WTC11 (cell line): ENCODE results near the gene CASP6. TPM values are rescaled to one million over a fixed set of nuclear protein-coding genes. Genes with fewer than 3 reads are reported as not detected.

ENCODE experiments used
- ATAC-seq: fragments of 200-7000 bp; cut with Tn5 transposase; 2 replicates; pipeline ENCODE4 v1.10.0; 2021; ENCODE audit warnings: mild to moderate bottlenecking, moderate library complexity
- CTCF ChIA-PET: fragments of 300-600 bp; sonication (Branson Sonifier 250); formaldehyde crosslinking; loops from one replicate; lab custom pipeline; 2021; ENCODE audit warnings: antibody characterized with exemption; lab: Charles Lee
- POLR2A ChIA-PET: fragments of 350-600 bp; sonication (Branson Sonifier 250); formaldehyde crosslinking; loops from one replicate; lab custom pipeline; 2021; ENCODE audit warnings: antibody characterized with exemption; lab: Charles Lee
- DNase-seq: peaks from one replicate; pipeline ENCODE4 v3.0.0; 2021; ENCODE audit warnings: low spot score
- H3K27ac Mint-ChIP-seq: 2 replicates; pipeline ENCODE4 v1.8.0; 2021; ENCODE audit warnings: mixed read lengths
- H3K27me3 Mint-ChIP-seq: 2 replicates; pipeline ENCODE4 v1.8.0; 2021; ENCODE audit warnings: low read depth, mild to moderate bottlenecking, moderate library complexity, mixed read lengths
- H3K36me3 Mint-ChIP-seq: 2 replicates; pipeline ENCODE4 v1.8.0; 2021; ENCODE audit warnings: mixed read lengths
- H3K4me1 Mint-ChIP-seq: 2 replicates; pipeline ENCODE4 v1.8.0; 2022; ENCODE audit warnings: mixed read lengths
- H3K4me3 Mint-ChIP-seq: 2 replicates; pipeline ENCODE4 v1.8.0; 2021; ENCODE audit warnings: mild to moderate bottlenecking, moderate library complexity, mixed read lengths
- H3K9me3 Mint-ChIP-seq: 2 replicates; pipeline ENCODE4 v1.8.0; 2021; ENCODE audit warnings: mixed read lengths
- ATF6 ChIP-seq: sonication (generic); formaldehyde crosslinking; IDR thresholded peaks from 2 replicates; pipeline ENCODE4 v1.8.1; 2023; ENCODE audit warnings: mild to moderate bottlenecking, missing genetic modification reagents
- CBFB ChIP-seq: sonication (generic); formaldehyde crosslinking; IDR thresholded peaks from 2 replicates; pipeline ENCODE4 v1.8.1; 2022; ENCODE audit warnings: mild to moderate bottlenecking, low read depth, missing genetic modification reagents
- CDX4 ChIP-seq: fragments of 250-450 bp; sonication (Bioruptor Pico); IDR thresholded peaks from 2 replicates; pipeline ENCODE4 v1.9.0; 2021; ENCODE audit warnings: moderate library complexity, mild to moderate bottlenecking, inconsistent platforms, borderline replicate concordance
- E2F5 ChIP-seq: sonication (generic); formaldehyde crosslinking; IDR thresholded peaks from 2 replicates; pipeline ENCODE4 v1.8.1; 2022; ENCODE audit warnings: mild to moderate bottlenecking, moderate library complexity, missing genetic modification reagents
- GABPB1 ChIP-seq: sonication (generic); formaldehyde crosslinking; IDR thresholded peaks from 2 replicates; pipeline ENCODE4 v1.8.1; 2023; ENCODE audit warnings: mild to moderate bottlenecking, missing genetic modification reagents
- GRHL2 ChIP-seq: fragments of 250-450 bp; sonication (Bioruptor Pico); IDR thresholded peaks from 2 replicates; pipeline ENCODE4 v1.8.0; 2022; ENCODE audit warnings: mild to moderate bottlenecking, moderate library complexity; ENCODE audit not compliant: insufficient replicate concordance, severe bottlenecking
- GTF2I ChIP-seq: fragments of 250-450 bp; sonication (Bioruptor Pico); conservative IDR thresholded peaks from 2 replicates; pipeline ENCODE4 v1.4.0; 2021; ENCODE audit warnings: mild to moderate bottlenecking
- HMGA2 ChIP-seq: fragments of 250-450 bp; sonication (Bioruptor Pico); IDR thresholded peaks from 2 replicates; pipeline ENCODE4 v1.4.0; 2021; ENCODE audit warnings: mild to moderate bottlenecking, moderate library complexity
- MXD4 ChIP-seq: fragments of 250-450 bp; sonication (Bioruptor Pico); IDR thresholded peaks from 2 replicates; pipeline ENCODE4 v1.8.0; 2021; ENCODE audit warnings: mild to moderate bottlenecking, moderate library complexity, borderline replicate concordance
- NR1H2 ChIP-seq: sonication (generic); formaldehyde crosslinking; IDR thresholded peaks from 2 replicates; pipeline ENCODE4 v1.9.0; 2021; ENCODE audit warnings: mild to moderate bottlenecking, moderate library complexity, missing genetic modification reagents
- SMAD3 ChIP-seq: sonication (generic); formaldehyde crosslinking; IDR thresholded peaks from 2 replicates; pipeline ENCODE4 v1.8.0; 2022; ENCODE audit warnings: missing genetic modification reagents, mild to moderate bottlenecking, borderline replicate concordance
- STAT6 ChIP-seq: sonication (generic); formaldehyde crosslinking; conservative IDR thresholded peaks from 2 replicates; pipeline ENCODE4 v1.8.1; 2023; ENCODE audit warnings: mild to moderate bottlenecking, low read depth, missing genetic modification reagents, moderate library complexity
- TCF7 ChIP-seq: sonication (generic); formaldehyde crosslinking; IDR thresholded peaks from 2 replicates; pipeline ENCODE4 v1.8.0; 2022; ENCODE audit warnings: mild to moderate bottlenecking, low read depth, missing genetic modification reagents, moderate library complexity
- TP53 ChIP-seq: sonication (generic); formaldehyde crosslinking; IDR thresholded peaks from 2 replicates; pipeline ENCODE4 v1.8.1; 2023; ENCODE audit warnings: mild to moderate bottlenecking, missing genetic modification reagents
- USF2 ChIP-seq: sonication (generic); formaldehyde crosslinking; IDR thresholded peaks from 2 replicates; pipeline ENCODE4 v1.8.1; 2023; ENCODE audit warnings: mild to moderate bottlenecking, missing genetic modification reagents, moderate library complexity
- ZBTB21 ChIP-seq: sonication (generic); formaldehyde crosslinking; IDR thresholded peaks from 2 replicates; pipeline ENCODE4 v1.8.1; 2023; ENCODE audit warnings: mild to moderate bottlenecking, missing genetic modification reagents, borderline replicate concordance
- ZNF121 ChIP-seq: sonication (generic); formaldehyde crosslinking; IDR thresholded peaks from 2 replicates; pipeline ENCODE4 v1.8.0; 2023; ENCODE audit warnings: missing genetic modification reagents
- ZNF138 ChIP-seq: sonication (generic); formaldehyde crosslinking; conservative IDR thresholded peaks from 2 replicates; pipeline ENCODE4 v1.8.1; 2022; ENCODE audit warnings: mild to moderate bottlenecking, moderate library complexity, missing genetic modification reagents
- ZNF281 ChIP-seq: sonication (generic); formaldehyde crosslinking; IDR thresholded peaks from 2 replicates; pipeline ENCODE4 v1.8.0; 2023; ENCODE audit warnings: mild to moderate bottlenecking, missing genetic modification reagents
- ZNF512 ChIP-seq: sonication (generic); formaldehyde crosslinking; IDR thresholded peaks from 2 replicates; pipeline ENCODE4 v1.8.1; 2022; ENCODE audit warnings: missing genetic modification reagents, borderline replicate concordance
- total RNA-seq: library from RNA; stranded (reverse); gene quantifications from 3 replicates; pipeline ENCODE4 v1.2.3, GENCODE V29; 2021

The CASP6 gene
- total RNA-seq, 1 experiment from 2014 or later, result 26.0 TPM

DNA sequence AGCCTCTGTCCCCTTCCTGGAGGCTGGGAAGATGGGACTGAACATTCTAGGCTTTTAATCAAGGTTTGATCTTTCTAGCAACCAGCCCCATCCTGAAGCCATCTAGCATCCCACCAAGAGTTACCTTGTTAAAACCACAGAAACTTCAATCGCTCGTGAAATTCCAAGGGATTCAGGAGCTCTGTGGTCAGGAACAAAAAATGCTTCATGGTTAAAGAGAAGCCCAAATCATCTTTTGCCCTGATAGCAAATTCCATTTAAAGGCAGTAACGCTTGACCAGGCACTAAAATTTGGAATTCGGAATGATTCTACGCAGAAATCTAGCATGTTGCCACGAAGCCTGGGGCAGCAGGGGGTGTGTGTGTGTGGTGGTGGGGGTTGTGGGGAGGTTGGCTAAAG, 47.8 kb downstream of the CASP6 start:
- 0 out of 2 replicates have a peak, but pooled peaks cover 3% of the 10 kb centered on the region for H3K9me3 Mint-ChIP-seq
- H3K4me3 Mint-ChIP-seq, result no peak overlapping the region
- CTCF ChIA-PET, result no interaction called here
- TF ChIP-seq CBFB (CRISPR knock-in tag) (no peak), ATF6 (CRISPR knock-in tag) (no peak), GABPB1 (CRISPR knock-in tag) (no peak), ZNF512 (CRISPR knock-in tag) (no peak), GRHL2 (no peak), ZNF281 (CRISPR knock-in tag) (no peak), HMGA2 (CRISPR knock-in tag) (no peak), ZNF138 (CRISPR knock-in tag) (no peak), TP53 (CRISPR knock-in tag) (no peak), CDX4 (CRISPR knock-in tag) (no peak)
- TF ChIP-seq, all 79 proteins: peak for 0
- Mint-ChIP-seq H3K36me3 (no peaks in the 10 kb centered on the region), H3K4me1 (peaks cover 5% of the 10 kb centered on the region), H3K27me3 (no peaks in the 10 kb centered on the region), H3K27ac (no peak overlapping the region)
- DNase-seq, result no peak
- ATAC-seq, result no peak
- POLR2A ChIA-PET, result interaction anchor here (0.7 kb wide), 1 partner anchor 57 kb away, joined by 6 read pairs; no protein-coding TSS in a partner anchor

DNA sequence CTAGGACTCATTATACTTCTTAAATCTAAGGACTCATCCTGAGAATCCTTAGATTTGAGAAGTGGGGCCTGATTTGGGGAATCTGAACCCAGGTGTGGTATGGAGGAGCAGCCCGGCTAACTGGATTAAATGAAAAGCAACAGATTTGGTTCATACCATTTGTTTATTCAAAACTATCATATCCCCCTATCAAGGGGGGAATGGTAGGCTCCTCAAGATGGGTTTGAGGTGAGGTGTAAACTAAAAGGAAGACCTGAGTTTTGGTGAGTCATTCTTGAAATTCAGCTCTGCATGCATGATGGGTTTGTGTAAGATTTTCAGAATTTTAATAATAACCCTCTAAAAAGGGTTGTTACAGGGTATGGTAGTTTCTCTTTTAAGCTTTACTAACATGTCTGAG, 53.4 kb downstream of the CASP6 start:
- no peaks in the 10 kb centered on the region for H3K4me1 Mint-ChIP-seq
- DNase-seq, result no peak
- H3K9me3 Mint-ChIP-seq, result peaks cover 19% of the 10 kb centered on the region
- H3K27me3 Mint-ChIP-seq, result no peaks in the 10 kb centered on the region
- TF ChIP-seq MXD4 (CRISPR knock-in tag), result no peak
- TF ChIP-seq, all 79 proteins: peak for 0
- CTCF ChIA-PET, result no interaction called here
- H3K27ac Mint-ChIP-seq, result no peak overlapping the region
- H3K4me3 Mint-ChIP-seq, result no peak overlapping the region
- no peak for ATAC-seq
- peaks cover 13% of the 10 kb centered on the region for H3K36me3 Mint-ChIP-seq
- POLR2A ChIA-PET, result no interaction called here

DNA sequence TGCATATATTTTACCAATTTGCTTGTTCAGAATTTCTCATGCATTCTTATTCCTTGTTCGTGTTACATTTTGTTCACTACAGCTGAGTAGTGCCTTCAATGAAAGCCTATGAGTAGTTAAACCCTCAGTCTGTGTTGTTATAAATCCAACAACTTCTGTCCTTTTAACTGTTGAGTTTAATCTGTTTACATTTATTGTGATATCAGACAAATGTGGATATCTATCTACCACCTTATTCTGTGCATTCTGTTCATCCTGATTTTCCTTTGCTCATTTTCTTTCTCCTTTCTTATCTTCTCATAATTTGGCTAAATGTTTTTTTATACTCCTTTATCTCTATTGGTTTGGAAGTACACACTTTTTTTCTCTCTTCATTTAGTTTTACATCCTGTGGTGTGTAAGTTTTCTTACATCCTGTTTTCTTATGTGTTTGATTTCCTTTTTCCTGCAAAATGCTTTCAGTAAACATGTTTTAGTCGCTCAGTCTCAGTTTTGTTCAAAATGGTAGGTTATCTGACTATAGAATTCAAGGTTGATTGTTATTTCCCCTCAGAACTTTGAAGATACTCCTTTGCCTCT, 54.2 kb downstream of the CASP6 start:
- ChIA-PET POLR2A (no interaction called here), CTCF (interaction anchor here (0.6 kb wide), 1 partner anchor 1740 kb away, joined by 3 read pairs; no protein-coding TSS in a partner anchor)
- Mint-ChIP-seq H3K4me3 (no peak overlapping the region), H3K4me1 (no peaks in the 10 kb centered on the region), H3K36me3 (peaks cover 13% of the 10 kb centered on the region), H3K27me3 (no peaks in the 10 kb centered on the region), H3K27ac (no peak overlapping the region), H3K9me3 (peaks cover 19% of the 10 kb centered on the region)
- ATAC-seq, result no peak
- no peak for DNase-seq
- TF ChIP-seq ZBTB21 (CRISPR knock-in tag) (no peak), NR1H2 (CRISPR knock-in tag) (no peak), USF2 (CRISPR knock-in tag) (no peak), STAT6 (CRISPR knock-in tag) (no peak), TCF7 (CRISPR knock-in tag) (no peak), GTF2I (CRISPR knock-in tag) (no peak), GABPB1 (CRISPR knock-in tag) (no peak), SMAD3 (CRISPR knock-in tag) (no peak), MXD4 (CRISPR knock-in tag) (no peak), ZNF121 (no peak), E2F5 (CRISPR knock-in tag) (no peak), HMGA2 (CRISPR knock-in tag) (no peak)
